Gastroesophageal sphincter (tissue), 4 donors: ENCODE results near the gene HOMEZ. TPM values are rescaled to one million over a fixed set of nuclear protein-coding genes. Genes with fewer than 3 reads are reported as not detected.

ENCODE experiments used
- small RNA-seq, 4 donors: library from RNA; depleted of rRNA; stranded (forward); fragments of <200 nt; gene quantifications; one replicate each; pipeline ENCODE3, GENCODE V24; 2016
- total RNA-seq, 4 donors: library from RNA; depleted of rRNA; stranded (reverse); fragments of >200 nt; gene quantifications; one replicate each; pipeline ENCODE4 v1.1.0, GENCODE V29; 2016

HOMEZ gene
- total RNA-seq, 4 donors from 2014 or later: 7.5 to 11.3 (median 9.4) TPM

Small RNA genes lying within 50 kb of the gene (small RNA-seq; reads per million reads assigned to genes)
- gene AL049829.1: 0 reads per million in 4 donors
- gene RNU6-1046P: 0 reads per million in 4 donors

Other genes with a start within 250 kb of the HOMEZ start
- gene PSMB11, start 243.9 kb downstream of the HOMEZ start, total RNA-seq: under 1 TPM in 1 of 4 donors, not detected in 3; 0.27 TPM
- gene CDH24, start 228.6 kb downstream of the HOMEZ start, total RNA-seq: 1 to 10 TPM; 1.5 to 3.6 (median 2.6) TPM
- gene ACIN1, start 191.0 kb downstream of the HOMEZ start, total RNA-seq: 100 to 1,000 TPM in 1 of 4 donors, 10 to 100 TPM in 3; 55.7 to 121 (median 91.8) TPM
- 10 to 100 TPM; 31.3 to 38.2 (median 33.4) TPM for gene C14orf119, start 190.6 kb downstream of the HOMEZ start, total RNA-seq
- gene CIROP, start 181.1 kb downstream of the HOMEZ start, total RNA-seq: under 1 TPM in 2 of 4 donors, not detected in 2; 0.13 to 0.31 TPM
- not detected for gene CEBPE, start 166.9 kb downstream of the HOMEZ start, total RNA-seq
- 10 to 100 TPM; 21.6 to 56.7 (median 32.2) TPM for gene SLC7A8, start 102.5 kb downstream of the HOMEZ start, total RNA-seq
- not detected for gene RNF212B, start 48.2 kb downstream of the HOMEZ start, total RNA-seq
- gene PPP1R3E, start 16.7 kb upstream of the HOMEZ start, total RNA-seq: 10 to 100 TPM in 1 of 4 donors, 1 to 10 TPM in 3; 4.4 to 14.0 (median 7.2) TPM
- 100 to 1,000 TPM in 3 of 4 donors, 10 to 100 TPM in 1; 99.1 to 157 (median 117) TPM for gene BCL2L2, start 20.7 kb upstream of the HOMEZ start, total RNA-seq
- 10 to 100 TPM; 56.3 to 59.8 (median 57.5) TPM for gene PABPN1, start 35.3 kb upstream of the HOMEZ start, total RNA-seq
- 10 to 100 TPM; 22.7 to 36.4 (median 30.4) TPM for gene SLC22A17, start 66.8 kb upstream of the HOMEZ start, total RNA-seq
- 10 to 100 TPM; 10.6 to 22.6 (median 14.6) TPM for gene EFS, start 79.0 kb upstream of the HOMEZ start, total RNA-seq
- gene IL25, start 86.7 kb upstream of the HOMEZ start, total RNA-seq: not detected
- 1 to 10 TPM in 2 of 4 donors, under 1 TPM in 1, not detected in 1; 0.81 to 2.3 (median 1.2) TPM for gene CMTM5, start 90.9 kb upstream of the HOMEZ start, total RNA-seq
- not detected for gene MYH6, start 122.1 kb upstream of the HOMEZ start, total RNA-seq
- gene MYH7, start 149.5 kb upstream of the HOMEZ start, total RNA-seq: not detected
- gene NGDN, start 183.6 kb upstream of the HOMEZ start, total RNA-seq: 10 to 100 TPM; 22.0 to 47.1 (median 38.1) TPM